Measurements from ENCODE around the gene ZSCAN10.
"Not testable (repeated sequence)": the region's sequence is repeated elsewhere in the genome, so short reads cannot be mapped to it uniquely, and the experiment has no call there.

Gene ZSCAN10

DNA sequence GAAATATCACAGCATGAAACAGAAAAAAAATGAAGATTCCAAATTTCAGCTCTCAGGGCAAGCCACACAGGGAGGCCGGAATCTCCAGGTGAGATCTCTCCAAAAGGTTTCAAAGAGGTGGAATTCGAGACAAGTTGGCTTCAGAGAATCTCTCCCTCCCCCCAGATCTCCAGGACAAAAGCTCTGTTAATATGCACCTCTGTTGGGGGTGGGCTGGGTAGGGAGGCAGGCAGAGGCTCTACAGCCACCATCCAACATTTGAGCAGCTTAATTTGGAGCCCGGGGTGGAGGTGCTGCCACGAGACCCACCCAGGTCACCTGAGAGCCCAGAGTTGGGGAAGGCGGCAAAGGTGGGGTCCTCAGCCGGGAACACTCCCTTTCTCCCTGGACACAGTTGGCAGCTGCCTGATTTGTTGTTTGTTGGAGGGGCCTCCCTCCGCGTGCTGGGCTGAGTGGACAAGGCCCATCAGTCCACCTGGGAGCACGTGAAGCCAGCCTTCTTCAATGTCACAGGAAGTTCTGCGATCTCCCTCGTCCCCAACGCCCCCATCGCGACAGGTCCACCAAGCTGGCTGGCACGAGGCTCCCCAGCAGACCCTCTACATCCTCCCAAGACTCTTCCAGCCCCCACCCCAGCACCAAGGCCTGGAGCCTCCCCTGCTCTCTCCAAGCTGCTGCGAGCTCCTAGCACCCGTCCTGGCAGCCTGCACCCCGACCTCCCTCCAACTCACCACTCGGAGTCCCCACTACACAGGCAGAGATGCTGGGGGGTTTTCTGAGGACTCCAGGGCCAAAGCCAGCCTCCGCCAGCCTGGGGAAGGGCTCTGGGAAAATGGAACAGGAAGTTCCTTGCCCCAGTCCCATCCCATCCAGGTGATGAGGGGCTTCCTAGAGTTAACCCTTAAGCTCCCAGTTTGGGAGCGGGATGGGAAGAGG is at the start of gene ZSCAN10:
Gene ZSCAN10 (minus strand): TSS at position 836 of the 936 bp plus-strand sequence. CDS start 6,357 bp downstream, outside the sequence.
- DNase-seq (ENCODE audit: low read depth): no peak

DNA sequence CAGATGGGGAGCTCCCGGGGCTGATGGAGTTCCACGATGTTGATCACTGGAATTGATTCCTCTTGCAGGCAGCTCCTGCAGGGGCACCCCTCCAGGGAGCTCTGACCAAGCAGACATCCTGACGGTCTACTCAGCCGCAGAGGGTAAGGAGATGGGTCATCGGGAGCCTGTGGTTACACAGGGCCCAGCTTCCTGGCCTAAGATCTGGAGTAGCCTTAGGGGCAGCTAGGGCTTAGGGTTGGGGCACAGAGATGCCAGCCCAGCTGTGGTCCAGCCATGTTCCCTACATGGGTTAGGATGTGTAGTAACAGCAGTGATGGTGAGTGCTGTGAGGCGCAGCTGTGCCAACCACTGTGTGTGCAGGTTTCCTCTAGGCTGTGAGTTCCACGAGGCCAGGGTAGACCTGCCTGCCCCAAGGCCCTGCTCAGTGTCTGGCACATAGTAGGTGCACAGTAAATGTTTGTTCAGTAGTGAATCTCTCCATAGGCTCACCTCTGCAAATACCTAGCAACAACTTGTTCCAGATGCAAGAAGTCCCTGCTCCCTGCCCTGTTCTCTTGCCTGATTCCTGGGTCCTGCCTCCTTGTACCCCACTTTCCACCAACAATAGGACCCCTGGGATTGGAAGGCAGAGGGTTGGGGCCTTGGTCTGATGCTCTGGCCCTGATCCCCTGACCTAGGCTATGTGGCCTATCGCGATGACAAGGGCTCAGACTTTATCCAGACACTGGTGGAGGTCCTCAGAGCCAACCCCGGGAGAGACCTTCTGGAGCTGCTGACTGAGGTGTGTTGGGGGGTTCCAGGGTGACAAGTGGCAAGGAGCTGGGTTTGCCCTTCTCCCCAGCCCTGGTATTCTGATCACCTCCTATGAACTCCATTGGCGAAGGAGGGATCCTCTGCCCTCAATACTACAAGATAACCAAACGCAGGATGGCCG is 49.4 kb upstream of the ZSCAN10 start:
- no peak for DNase-seq (ENCODE audit: low read depth)

DNA sequence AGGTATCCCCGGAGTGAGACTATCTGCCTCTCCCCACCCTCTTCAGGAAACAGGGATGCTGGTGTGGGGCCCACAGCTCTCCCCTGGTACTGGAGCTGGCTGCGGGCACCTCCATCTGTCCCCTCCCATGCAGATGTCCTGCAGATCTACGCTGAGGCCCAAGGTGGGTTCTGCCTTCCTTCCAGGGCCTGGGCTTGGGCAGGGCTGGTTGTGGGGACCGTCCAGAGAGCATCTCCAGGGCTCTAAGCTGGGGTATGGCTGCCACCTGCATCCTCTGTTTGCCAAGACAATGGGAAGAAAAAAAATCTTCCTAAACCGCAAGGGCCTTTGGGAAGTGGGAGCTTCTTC is 48.6 kb upstream of the ZSCAN10 start:
- no peak for DNase-seq (ENCODE audit: low read depth)

DNA sequence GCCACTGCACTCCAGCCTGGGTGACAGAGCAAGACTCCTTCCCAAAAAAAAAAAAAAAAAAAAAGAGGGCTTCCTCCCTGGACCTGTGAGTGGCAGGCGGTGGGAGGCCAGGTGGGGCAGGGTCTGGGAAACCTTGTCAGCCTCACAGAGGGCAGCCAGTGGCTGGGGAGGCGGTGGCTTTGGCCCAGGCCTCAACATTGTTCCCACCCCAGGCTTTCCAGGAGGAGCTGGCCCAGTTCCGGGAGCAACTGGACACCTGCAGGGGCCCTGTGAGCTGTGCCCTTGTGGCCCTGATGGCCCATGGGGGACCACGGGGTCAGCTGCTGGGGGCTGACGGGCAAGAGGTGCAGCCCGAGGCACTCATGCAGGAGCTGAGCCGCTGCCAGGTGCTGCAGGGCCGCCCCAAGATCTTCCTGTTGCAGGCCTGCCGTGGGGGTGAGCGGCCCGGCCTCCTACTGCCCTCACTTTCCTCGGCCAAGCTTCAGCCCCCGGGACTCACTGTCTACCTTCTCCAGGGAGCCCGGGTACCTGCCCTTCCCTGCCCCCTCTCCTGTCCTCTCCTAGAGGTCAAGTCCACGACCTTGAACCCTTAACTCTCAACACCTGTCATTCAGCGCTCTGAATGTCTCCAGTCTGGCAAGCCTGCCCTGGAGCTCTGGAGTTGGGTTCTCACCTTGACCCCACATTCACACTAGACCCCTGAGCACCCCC is 48.1 kb upstream of the ZSCAN10 start:
- no peak for DNase-seq (ENCODE audit: low read depth)

DNA sequence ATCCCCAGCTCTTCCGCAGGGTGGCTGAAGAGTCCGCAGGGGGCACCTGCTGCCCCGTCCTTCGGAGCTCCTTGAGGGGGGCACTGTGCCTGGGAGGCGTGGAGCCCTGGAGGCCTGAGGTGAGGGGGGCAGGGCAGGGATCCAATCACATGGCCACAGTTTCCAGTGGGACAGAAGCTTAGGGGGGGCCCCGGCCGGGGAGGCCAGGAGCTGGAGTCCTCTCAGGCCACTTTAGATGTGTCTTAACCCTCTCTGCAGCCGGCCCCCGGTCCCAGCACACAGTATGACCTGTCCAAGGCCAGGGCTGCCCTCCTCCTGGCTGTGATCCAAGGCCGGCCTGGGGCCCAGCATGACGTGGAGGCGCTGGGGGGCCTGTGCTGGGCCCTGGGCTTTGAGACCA is 46.6 kb upstream of the ZSCAN10 start:
- DNase-seq (ENCODE audit: low read depth): no peak

DNA sequence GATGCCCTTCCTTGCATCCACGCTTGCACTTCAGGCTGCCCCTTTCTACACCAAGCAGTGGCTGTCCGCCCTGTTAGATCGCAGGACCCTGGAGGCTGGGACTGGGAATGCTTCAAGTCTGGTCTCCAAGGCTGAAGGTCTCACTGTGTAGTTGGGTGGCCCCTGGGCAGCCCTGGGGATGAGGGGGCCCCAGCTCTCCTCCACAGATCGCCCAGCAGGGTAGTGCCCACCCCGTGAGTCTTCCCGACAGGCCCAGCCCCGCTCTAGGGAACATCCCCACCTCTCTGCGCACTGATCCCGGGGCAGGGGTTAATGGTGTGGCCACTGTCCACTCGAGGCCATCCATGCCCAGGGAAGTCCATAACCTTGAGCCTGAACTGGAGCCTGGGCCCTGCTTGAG is 46.1 kb upstream of the ZSCAN10 start:
- no peak for DNase-seq (ENCODE audit: low read depth)

DNA sequence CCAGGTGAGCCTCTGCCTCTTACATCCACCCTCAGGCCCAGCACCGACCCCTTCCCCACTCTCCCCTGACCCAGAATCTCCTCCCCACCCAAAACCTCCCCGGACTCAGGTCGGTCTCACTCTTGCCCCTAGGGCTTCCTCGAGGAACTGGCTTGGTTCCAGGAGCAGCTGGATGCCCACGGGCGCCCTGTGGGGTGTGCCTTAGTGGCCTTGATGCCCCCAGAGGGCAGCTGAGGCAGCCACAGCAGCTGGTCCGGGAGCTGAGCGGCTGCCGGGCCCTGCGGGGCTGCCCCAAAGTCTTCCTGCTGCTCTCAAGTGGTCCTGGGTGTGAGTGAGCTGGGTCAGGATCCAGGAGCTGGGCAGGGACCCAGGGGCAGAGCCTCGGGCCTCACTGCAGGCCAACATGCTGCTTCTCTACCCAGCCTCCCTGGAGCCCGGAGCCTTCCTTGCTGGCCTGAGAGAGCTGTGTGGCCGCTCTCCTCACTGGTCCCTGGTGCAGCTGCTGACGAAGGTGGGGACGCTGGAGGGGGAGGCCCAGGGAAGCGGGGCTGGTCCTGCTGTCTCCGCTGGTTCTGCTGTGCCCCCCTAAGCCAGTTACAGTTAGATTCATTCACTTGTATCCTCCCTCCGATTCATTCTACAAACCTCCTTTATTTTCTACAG is 45.4 kb upstream of the ZSCAN10 start:
- no peak for DNase-seq (ENCODE audit: low read depth)

DNA sequence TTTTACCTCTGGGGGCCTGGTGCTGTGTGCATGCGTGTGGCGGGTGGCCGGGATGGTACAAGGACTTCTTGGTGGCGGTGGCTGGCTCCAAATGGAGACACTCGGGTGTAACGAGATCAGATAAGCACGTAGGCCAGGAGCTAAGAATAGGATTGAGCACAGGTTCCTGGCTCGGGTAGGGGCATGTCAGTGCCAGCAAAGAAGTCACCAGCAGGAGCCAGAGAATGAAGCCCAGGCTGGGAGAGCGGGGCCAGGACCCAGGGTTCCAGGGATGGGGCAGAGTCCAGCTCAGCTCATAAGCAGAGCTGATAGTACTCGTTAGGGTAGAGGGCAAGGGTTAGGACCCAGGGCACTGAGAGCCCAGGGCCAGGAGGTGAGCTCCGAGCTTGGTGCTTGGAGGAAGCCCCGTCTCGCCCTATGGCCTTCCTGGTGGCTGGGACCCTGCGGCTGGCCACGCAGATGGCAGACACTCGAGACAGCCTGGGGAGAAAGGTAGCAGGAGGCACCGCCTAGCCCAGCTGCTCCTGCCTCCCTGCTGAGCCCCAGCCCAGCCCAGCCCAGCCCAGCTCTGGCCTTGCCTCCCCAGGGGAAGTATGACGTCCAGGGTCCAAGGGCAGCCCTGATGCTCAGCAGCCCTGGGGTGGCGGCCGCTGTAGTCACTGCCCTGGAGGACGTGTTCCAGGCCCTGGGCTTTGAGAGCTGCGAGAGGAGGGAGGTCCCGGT is 44.7 kb upstream of the ZSCAN10 start:
- no peak for DNase-seq (ENCODE audit: low read depth)

DNA sequence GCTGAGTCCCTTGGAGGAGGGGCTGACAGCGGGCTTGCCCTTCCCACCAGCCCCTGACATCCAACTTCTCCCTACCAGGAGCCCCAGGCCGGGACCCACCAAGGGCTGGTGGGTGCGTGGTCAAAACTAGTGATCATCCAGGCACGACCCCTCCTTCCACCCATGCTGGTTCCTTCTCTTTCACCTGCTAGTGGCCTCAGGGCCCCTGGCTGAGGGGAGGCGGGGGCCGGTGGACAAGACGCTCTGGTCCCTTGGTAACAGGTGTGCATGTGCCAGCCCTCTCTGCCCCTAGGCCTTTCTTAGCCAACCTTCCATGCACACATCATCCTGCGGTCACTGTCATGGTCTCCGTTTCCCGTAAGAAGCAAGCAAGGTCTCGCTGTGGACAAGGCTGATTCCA is 44.1 kb upstream of the ZSCAN10 start:
- no peak for DNase-seq (ENCODE audit: low read depth)

DNA sequence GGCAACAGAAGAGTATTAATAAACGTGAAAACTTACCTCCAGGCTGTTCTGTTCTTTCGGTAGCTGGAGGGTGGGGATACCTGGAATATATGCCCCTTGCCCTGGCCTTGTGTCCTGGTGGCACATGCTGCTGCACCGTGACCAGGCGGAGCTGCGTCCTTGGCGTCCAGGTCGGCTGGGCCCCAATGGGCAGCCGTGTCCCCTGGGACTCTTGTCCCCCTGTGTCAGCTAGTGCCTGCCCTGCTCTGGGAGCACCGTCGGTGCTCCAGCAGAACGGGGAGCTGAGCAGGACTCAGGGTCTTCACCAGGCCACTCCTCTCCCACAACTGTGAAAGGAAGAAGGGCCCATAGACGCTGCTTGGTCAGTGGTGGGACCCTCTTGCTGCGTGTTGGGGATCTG is 43.7 kb upstream of the ZSCAN10 start:
- DNase-seq (ENCODE audit: low read depth): no peak

DNA sequence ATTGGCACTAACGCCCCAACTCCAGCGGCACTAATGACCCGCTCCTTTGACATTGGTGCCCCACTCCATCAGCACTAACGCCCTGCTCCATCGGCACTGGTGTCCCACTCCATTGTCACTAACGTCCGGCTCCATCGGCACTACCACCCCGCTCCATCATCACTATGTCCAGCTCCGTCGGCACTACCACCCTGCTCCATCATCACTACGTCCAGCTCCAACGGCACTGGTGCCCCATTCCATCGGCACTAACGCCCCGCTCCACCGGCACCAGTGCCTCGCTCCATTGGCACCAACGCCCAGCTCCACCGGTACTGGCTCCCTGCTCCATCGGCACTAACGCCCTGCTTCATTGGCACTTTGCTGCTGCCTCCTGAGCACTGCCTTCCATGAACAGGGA is 43.2 kb upstream of the ZSCAN10 start:
- DNase-seq (ENCODE audit: low read depth): no peak

DNA sequence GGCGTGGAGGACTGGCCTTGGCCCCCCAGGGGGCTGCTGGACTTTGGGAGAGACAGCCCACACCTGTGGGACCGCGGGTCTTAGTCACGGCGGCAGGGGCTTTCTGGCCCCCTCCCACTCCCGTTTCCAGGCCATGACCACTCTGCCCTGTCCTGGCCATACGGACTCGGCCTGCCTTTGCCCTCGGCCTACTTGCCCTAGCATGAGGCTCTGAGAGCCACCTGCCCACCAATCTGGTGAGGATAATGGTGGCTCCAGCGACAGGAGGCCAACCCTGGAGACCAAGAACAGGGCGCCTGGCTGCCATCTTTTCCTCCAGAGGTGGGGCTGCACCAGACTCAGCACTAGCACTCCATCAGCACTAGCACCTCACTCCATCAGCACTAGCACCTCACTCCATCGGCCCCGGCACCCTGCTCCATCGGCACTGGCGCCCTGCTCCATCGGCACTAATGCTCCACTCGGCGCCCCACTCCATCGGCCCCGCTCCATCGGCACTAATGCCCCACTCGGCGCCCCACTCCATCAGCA is 42.8 kb upstream of the ZSCAN10 start:
- DNase-seq (ENCODE audit: low read depth): no peak

DNA sequence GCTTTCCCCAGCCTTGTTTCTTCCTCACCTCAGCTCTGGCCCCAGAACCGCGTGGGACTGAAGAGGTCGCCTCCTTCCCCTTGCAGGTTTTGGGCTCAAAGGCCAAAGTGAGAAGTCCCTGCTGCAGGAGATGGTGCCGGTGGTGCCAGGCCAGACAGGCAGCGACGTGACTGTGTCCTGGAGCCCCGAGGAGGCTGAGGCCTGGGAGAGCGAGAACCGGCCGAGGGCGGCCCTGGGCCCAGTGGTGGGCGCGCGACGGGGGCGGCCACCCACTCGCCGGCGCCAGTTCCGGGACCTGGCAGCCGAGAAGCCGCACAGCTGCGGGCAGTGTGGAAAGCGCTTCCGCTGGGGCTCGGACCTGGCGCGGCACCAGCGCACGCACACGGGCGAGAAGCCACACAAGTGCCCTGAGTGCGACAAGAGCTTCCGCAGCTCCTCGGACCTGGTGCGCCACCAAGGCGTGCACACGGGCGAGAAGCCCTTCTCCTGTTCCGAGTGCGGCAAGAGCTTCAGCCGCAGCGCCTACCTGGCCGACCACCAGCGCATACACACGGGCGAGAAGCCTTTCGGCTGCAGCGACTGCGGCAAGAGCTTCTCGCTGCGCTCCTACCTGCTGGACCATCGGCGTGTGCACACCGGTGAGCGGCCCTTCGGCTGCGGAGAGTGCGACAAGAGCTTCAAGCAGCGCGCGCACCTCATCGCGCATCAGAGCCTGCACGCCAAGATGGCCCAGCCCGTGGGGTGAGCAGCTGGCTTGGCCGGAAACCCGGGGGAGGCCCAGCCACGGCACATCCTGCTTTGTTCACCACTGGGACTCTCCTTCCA is 41.7 kb upstream of the ZSCAN10 start:
- no peak for DNase-seq (ENCODE audit: low read depth)

DNA sequence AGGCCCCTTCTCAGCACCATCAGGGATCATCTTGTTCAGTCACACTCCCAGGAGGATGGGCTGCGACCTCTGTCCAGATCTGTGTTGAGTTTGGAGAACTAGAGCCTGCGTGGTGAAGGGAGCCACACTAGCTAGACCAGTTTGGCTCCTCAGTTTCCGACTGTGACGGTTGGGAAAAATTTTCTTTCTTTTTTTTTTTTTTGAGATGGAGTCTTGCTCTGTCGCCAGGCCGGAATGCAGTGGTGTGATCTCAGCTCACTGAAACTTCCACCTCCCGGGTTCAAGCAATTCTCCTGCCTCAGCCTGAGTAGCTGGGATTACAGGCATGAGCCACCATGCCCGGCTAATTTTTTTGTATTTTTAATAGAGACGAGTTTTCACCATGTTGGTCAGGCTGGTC is 40.5 kb upstream of the ZSCAN10 start:
- DNase-seq (ENCODE audit: low read depth): not testable (repeated sequence)

DNA sequence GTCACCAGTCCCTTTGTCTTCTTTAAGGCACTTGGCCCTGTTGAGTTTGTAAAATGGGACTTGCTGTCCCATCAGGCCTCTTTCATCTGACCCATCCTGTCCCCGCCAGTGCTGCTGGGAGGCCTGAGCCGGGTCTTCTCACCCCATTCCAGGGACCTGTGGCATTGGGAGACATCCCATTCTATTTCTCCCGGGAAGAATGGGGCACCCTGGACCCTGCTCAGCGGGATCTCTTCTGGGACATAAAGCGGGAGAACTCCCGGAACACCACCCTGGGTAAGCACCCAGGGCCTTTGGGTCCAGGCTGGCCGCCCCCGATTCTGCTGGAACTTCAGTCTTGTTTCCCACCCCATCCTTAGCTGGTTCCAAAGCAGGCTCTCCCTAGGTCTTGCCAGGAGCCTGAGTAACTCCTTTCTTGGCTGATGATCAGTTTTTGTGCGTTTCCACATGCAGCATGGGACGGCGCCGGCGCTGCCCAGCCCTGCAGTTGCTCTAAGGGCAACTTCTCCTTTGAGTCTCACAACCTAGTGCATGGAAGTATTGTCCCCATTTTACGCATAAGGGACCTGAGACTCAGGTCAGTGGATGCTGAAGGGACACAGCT is 39.8 kb upstream of the ZSCAN10 start:
- no peak for DNase-seq (ENCODE audit: low read depth)

DNA sequence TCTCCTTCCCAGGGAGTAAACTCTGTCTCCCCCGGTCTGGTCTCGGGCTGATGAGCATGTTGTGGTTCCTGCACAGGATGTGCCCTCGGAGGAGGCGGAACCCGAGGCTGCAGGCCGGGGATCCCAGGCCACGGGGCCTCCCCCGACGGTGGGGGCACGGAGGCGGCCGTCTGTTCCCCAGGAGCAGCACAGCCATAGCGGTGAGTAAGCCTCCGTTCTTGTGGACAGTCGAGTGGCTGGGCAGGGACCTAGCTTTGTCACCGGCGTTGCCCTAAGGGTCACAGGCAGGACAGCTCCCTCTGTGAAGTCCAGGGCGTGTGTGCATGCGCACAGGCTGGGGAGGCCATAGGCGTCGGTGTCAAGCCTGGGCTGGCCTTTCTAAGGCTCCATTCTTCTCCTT is 39.2 kb upstream of the ZSCAN10 start:
- DNase-seq (ENCODE audit: low read depth): no peak

DNA sequence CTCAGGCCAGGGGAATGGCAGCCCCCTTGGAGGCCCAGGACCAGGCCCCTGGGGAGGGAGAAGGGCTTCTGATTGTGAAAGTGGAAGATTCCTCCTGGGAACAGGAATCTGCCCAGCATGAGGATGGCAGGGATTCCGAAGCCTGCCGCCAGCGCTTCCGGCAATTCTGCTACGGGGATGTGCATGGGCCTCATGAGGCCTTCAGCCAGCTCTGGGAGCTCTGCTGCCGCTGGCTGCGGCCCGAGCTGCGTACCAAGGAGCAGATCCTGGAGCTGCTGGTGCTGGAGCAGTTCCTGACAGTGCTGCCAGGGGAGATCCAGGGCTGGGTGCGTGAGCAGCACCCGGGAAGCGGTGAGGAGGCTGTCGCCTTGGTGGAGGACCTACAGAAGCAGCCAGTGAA is 38.2 kb upstream of the ZSCAN10 start:
- DNase-seq (ENCODE audit: low read depth): no peak

DNA sequence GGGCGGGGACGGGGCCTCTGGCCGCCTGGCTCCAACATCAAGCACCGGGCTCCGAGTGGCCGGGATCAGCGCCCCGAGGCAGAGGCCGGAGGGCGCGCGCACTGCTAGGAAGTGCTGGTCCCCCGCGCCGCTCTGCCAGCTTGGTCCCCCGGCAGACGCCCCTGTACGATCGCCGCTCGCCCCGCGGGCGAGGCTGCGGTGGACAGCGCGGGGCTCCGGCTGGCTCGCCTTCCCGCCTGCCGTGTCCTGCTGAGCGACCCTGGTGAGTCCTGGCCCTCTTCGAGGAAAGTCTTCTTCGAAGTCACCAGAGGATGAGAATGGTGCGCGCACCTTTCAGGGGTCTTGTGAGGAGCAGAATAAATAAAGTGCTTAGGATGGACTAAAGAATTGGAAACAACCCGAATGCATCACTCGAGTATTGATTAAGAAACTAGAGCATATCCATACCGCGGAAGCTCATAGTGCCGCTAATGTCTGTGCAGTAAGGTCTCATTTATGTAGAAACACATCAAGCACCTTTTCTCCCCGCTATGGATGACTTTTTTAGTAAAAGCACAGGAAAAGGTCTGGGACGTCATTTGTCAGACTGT is 36.1 kb upstream of the ZSCAN10 start:
- DNase-seq (ENCODE audit: low read depth): no peak
